ENCODE results near the gene KTN1.

Gene KTN1

GRCh38 chr14:55713486-55713885 lies 133.5 kb downstream of the KTN1 start:
- no peak for DNase-seq (ENCODE audit: low spot score)

GRCh38 chr14:55715889-55716288 lies 135.9 kb downstream of the KTN1 start:
- DNase-seq (ENCODE audit: low spot score): no peak

GRCh38 chr14:55717621-55718020 lies 137.6 kb downstream of the KTN1 start:
- DNase-seq (ENCODE audit: low spot score): no peak

- DNase-seq (ENCODE audit: low spot score): no peak
Observed at GRCh38 chr14:55718551-55718950, 138.5 kb downstream of the KTN1 start.

GRCh38 chr14:55720796-55721195 lies 140.8 kb downstream of the KTN1 start:
- no peak for DNase-seq (ENCODE audit: low spot score)

GRCh38 chr14:55721353-55721752 lies 141.3 kb downstream of the KTN1 start:
- DNase-seq (ENCODE audit: low spot score): peak; percentile 58

- no peak for DNase-seq (ENCODE audit: low spot score)
Observed at GRCh38 chr14:55722054-55722453, 142.0 kb downstream of the KTN1 start.

- DNase-seq (ENCODE audit: low spot score): no peak
Observed at GRCh38 chr14:55724736-55725135, 144.7 kb downstream of the KTN1 start.

GRCh38 chr14:55730592-55731310 lies 150.7 kb downstream of the KTN1 start:
- DNase-seq (ENCODE audit: low spot score): no peak

- no peak for DNase-seq (ENCODE audit: low spot score)
Observed at GRCh38 chr14:55731311-55731872, 151.4 kb downstream of the KTN1 start.

GRCh38 chr14:55731881-55732498 lies 152.0 kb downstream of the KTN1 start:
- peak; percentile 7 for DNase-seq (ENCODE audit: low spot score)

- DNase-seq (ENCODE audit: low spot score): no peak
Observed at GRCh38 chr14:55733599-55733998, 153.6 kb downstream of the KTN1 start.
